GM18867 (cell line): ENCODE data around the gene OR10A2.
"Not testable (repeated sequence)": the region's sequence is repeated elsewhere in the genome, so short reads cannot be mapped to it uniquely, and the experiment has no call there.

Experiments
- ATAC-seq: cut with Tn5 transposase; IDR thresholded peaks from one replicate; pipeline ENCODE4 v1.9.1; 2021; ENCODE audit warnings: mild to moderate bottlenecking, moderate library complexity; ENCODE audit not compliant: unreplicated experiment

The OR10A2 gene

DNA sequence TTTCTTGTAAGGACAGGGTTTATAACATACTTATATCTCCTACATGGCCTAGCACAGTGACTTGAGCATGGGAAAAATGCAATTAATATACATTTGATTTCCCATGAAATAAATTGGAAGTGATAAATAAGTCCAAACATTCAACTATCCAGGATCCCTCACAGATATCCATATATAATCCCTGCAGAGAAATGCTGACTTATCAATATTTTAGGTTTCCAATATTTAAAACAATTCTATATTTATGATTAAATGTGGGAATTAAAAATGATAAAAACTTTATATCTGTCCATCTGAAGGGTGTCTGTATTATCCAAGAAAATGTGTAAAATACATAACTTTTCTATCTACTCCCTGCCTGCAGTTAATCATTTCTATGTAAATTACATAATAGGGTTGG, 19.9 kb downstream of the OR10A2 start:
- no peak for ATAC-seq

DNA sequence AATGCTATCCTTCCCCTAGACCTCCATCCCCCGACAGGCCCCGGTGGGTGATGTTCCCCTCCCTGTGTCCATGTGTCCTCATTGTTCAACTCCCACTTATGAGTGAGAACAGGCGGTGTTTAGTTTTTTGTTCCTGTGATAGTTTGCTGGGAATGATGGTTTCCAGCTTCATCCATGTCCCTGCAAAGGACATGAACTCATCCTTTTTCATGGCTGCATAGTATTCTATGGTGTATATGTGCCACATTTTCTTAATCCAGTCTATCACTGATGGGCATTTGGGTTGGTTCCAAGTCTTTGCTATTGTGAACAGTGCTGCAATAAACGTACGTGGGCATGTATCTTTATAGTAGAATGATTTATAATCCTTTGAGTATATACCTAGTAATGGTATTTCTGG, 24.9 kb downstream of the OR10A2 start:
- ATAC-seq, result not testable (repeated sequence)

DNA sequence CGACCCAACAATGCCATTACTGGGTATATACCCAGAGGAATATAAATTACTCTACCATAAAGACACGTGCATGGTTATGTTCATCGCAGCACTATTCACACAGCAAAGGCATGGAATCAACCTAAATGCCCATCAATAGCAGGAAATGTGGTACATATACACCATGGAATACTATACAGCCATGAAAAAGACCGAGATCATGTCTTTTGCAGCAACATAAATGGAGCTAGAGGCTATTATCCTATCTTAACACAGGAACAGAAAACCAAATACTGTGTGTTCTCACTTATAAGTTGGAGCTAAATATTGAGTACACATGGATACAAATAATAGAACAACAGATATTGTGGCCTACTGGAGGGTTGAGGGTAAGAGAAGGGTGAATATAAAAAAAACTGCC, 26.0 kb downstream of the OR10A2 start:
- no peak for ATAC-seq

DNA sequence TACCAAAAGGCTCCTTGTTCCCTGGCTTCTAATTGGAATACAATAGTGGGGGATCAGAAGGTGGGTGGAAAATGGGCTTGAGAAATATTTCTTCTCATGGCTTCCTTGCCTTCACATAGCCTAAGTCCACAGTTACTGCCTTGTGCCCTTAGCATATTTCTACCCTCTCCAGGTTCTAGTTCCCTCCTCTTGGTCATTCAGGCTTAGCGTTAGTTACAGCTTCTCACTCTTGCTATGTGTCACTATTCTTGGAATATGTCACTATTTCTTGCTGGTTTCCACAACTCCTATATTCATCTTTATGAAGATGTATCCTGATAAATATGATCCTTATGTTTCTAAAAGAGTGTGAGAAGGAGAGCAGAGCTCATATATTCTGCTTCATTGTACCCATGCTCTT, 27.0 kb downstream of the OR10A2 start:
- ATAC-seq, result no peak

DNA sequence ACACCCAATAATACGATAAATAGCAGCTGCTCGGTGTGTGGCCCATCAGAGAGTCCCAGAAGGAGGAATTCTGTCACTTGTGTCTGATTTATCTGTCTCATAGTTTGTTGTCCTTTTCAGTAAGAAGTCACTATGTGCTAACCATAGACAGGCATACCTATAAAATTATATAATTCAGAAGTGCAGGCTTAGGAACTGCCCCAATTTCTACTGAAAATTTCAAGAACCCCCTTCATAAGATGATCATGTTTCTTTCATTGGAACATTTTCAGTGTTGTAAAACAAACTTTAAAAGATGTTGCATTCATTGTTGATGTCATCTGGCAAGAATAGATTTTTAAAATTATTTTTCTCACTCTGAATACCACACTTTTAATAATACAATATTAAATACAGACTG, 29.5 kb downstream of the OR10A2 start, which contains the start of gene OR2D2:
Gene OR2D2 (minus strand): TSS at position 101 of the 400 bp plus-strand sequence. CDS start 0 bp downstream, at position 101.
- no peak for ATAC-seq

DNA sequence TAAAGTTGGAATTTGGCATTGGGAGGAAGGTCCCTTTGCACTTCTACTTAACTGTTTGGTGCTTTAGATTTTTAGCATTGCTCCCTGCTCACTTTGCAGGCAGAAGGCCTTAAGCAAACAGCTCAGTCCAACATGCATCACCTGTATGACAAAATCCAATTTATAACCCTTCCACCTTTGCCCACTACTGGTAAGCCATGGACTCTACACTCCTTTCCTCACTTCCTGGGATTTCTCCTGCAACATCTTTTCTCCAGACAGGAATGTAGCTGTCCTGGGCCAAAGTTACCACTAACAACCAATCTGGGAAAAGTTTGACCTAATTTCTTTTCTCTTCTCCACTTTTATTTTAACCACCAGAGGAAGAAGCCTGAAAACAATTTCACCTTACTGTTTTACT, 31.2 kb downstream of the OR10A2 start:
- no peak for ATAC-seq

DNA sequence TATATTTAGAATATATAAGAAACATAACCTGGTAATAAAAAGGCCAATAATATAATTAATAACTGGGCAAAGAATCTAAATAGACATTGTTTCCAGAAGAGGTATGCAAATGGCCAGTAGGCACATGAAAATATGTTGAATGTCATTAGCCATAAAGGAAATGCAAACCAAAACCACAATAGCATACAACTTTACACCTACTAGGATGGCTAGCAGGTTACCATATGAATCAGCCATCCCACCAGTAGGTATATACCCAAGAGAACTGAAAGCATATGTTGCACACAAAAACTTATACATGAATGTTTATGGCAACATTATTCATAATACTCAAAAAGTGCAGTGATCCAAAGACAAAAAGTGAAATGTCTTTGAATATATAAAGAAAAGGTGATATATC, 32.2 kb downstream of the OR10A2 start:
- ATAC-seq, result peak; percentile 98

DNA sequence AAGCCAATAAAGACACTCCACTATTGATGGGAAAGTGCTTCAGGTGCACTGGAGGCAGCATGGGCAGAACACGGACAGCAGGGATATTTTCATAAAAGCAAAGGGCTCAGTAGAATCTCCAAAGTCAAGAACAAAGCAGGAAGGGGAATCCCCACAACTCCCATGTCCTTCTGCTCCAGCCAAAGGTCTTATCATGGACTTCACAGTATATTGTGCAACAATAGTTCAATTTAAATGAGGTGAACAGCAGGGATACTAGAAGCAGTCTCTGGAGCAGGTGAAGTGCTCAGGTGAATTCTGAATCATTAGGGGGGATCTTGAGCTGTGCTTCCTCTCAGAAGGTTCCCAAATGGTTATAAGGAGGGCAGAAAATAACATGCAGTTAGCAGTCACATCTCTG, 36.1 kb downstream of the OR10A2 start:
- ATAC-seq, result no peak

DNA sequence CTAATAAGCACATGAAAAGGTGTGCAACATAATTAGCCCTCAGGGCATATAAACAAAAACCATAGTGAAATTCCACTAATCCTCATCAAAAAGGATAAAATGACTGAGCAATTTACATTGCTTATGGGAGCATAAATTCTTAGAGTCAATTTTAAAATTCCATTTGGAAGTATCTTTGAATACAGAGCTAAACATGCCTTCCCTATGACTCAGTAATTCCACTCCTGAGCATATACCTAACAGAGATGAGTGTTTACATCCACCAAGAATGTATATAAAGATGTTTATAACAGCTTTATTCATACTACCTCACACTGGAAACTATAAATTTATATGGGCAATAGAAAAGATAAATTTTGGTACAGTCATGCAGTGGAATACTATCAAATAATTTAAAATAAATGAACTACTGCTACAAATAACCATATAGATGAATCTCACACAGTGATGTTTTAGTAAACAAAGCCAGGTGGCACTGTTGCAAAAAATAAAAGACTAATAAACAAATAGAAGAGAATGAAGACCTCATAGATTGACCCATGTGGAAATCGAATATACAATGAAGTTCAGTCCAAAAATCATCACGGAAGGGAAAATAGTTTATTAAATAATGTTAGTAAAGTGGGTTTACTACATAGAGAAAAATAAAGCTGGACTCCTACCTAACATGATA, 37.6 kb downstream of the OR10A2 start:
- ATAC-seq, result no peak

DNA sequence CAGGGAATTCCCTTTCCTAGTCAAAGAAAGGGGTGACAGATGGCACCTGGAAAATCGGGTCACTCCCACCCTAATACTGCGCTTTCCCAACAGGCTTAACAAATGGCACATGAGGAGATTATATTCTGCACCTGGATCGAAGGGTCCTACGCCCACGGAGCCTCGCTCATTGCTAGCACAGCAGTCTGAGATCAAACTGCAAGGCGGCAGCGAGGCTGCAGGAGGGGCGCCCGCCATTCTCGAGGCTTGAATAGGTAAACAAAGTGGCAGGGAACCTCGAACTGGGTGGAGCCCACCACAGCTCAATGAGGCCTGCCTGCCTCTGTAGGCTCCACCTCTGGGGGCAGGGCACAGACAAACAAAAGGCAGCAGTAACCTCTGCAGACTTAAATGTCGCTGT, 41.9 kb downstream of the OR10A2 start:
- ATAC-seq, result not testable (repeated sequence)

DNA sequence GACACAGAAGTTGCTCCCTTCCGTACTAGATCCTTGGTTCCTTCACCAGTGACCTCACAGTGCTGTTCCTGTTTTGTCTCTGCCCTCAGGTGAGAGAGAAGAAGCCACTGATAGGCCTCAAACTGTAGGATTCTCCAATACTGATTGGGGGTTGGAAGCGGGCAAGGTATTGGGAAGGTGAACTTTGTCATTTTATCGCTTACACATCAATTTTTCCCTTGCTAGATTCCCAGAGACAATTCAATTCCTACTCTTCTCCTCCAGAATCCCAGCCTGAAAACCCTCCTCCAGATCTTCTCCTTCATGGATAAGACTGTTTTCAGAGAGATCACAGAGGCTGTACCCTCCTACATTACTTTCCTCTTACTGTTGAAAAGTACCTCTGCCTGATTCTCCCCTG, 48.5 kb downstream of the OR10A2 start:
- no peak for ATAC-seq

DNA sequence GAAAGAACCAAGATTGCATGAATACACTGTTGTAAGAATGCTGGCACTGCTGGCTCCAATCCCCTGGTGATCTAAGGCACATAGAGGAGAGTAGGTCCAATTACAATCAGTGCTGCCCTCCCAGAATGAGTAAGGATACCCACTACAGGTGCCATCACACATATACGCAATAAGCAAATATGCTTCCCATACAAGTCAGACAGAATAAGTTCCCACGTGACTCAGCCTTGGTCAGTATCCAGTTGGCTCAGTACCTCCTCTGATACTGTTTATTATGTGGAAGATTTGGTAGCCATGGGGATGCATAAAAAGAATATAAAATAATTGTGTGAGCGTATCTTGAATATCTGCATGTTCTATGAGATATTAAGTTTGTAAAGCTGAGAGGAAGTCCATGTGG, 49.1 kb downstream of the OR10A2 start:
- no peak for ATAC-seq

DNA sequence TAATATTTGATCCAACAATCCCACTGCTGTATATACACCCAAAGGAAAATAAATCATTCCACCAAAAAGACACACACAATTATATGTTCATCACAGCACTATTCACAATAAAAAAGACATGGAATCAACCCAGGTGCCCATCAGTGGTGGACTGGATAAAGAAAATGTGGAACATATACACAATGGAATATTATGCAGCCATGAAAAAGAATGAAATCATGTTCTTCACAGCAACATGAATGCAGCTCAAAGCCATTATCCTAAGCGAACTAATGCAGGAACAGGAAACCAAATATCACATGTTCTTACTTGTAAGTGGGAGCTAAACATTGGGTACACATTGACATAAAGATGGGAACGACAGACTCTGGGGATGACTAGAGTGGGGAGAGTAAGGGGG, 56.8 kb downstream of the OR10A2 start:
- no peak for ATAC-seq

DNA sequence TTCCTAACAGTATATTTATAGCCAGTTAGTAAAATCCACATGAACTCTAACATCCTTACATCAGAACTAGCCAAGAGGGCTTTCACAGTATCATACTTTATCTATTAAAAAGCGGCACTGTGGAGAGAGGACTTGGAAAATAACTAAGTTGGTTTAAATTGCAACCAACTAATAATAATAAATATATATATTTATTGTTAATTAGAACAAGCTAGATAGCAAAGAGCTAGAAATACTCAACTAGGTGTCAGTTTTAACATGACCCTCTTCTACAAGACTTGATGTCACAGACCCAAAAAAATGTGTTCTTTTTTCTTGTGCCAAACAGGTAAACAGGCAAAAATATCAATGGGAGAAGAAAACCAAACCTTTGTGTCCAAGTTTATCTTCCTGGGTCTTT, 57.8 kb downstream of the OR10A2 start, which contains the start of gene OR2D3:
Gene OR2D3 (plus strand): TSS at position 301 of the 400 bp plus-strand sequence. CDS start 0 bp downstream, at position 301.
- no peak for ATAC-seq
